ENCODE measurements around the gene ARID5A. TPM values are rescaled to one million over a fixed set of nuclear protein-coding genes. Genes with fewer than 3 reads are reported as not detected.

Gene ARID5A
- total and polyA plus RNA-seq, 10 of the 15 experiments (the other 5 are each of a cell fraction or from before 2014, with no cell fraction given), result 0.76 to 87.1 (median 37.6) TPM

DNA sequence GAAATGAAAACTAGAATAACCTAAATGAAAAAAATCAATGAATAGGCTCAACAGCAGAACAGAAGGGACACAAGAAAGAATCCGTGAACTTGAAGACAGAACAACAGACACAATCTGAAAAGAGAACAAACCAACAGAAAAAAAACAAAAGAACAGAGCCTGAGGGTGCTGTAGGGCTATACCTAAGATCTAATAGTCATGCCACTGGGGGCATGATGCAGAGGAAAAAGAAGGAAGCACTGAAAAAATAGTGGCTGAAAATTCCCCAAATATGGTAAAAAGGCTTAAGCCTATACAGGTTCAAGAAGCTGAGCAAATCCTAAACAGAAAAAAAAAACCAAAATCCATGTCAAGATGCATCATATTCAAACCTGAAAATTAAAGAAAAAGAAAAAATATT lies 51.3 kb downstream of the ARID5A start:
- Histone ChIP-seq H3K27me3 (replicated peaks in 1 of 2; ENCODE audit: control insufficient read depth in 2 of 2, insufficient read depth in 2 of 2, low read length in 1 of 2) (no peaks in the 10 kb centered on the region), H3K9me3 (replicated peaks; ENCODE audit: control insufficient read depth, insufficient read depth, low read length) (no peaks in the 10 kb centered on the region), H3K4me1 (ENCODE audit: control insufficient read depth, insufficient read depth, low read length) (no peaks in the 10 kb centered on the region), H2AFZ (ENCODE audit: control insufficient read depth, low read depth, low read length) (no peak overlapping the region), H3K9ac (ENCODE audit: control insufficient read depth, insufficient read depth, low read length) (no peak overlapping the region), H3K36me3 (ENCODE audit: control insufficient read depth in 2 of 2, insufficient read depth in 2 of 2, low read length in 1 of 2) (peaks cover 1 to 4% of the 10 kb centered on the region in 2 experiments; a peak in 2 of 4 replicates), H3K27ac (ENCODE audit: control insufficient read depth, insufficient read depth) (no peak overlapping the region), H3K4me2 (ENCODE audit: control insufficient read depth, insufficient read depth) (no peak overlapping the region), H4K20me1 (ENCODE audit: control insufficient read depth, insufficient read depth) (no peaks in the 10 kb centered on the region), H3K4me3 (no peak overlapping the region), H3K79me2 (ENCODE audit: control insufficient read depth, insufficient read depth, low read length) (no peaks in the 10 kb centered on the region)
- WGBS (ENCODE audit: insufficient coverage, insufficient replicate concordance, low lambda C conversion rate, missing lambda C conversion rate), result 44% methylated on average over 1 of the region's 1 CpG
- SMC1A ChIA-PET (ENCODE audit: uncharacterized antibody, unreplicated experiment), result no interaction called here
- no peak for DNase-seq (ENCODE audit: low read depth, low spot score)
- ATAC-seq, result no peak
- POLR2A ChIA-PET, result no interaction called here
- in situ Hi-C loops (cut with MboI), result no loop called here
- no TSS peak for BruUV-seq (replicated peaks)
- RAD21 ChIA-PET (ENCODE audit: unreplicated experiment), result no interaction called here
- TF ChIP-seq NR2C2 (IDR thresholded peaks at IDR 0.05; ENCODE audit: borderline replicate concordance, control insufficient read depth, insufficient read length, low read depth) (no peak), MYB (IDR thresholded peaks at IDR 0.05; ENCODE audit: borderline replicate concordance, low read depth, low read length) (no peak), SIN3A (IDR thresholded peaks at IDR 0.05; ENCODE audit: low read depth, low read length) (no peak), NBN (IDR thresholded peaks at IDR 0.05) (no peak), RUNX3 (IDR thresholded peaks at IDR 0.05; ENCODE audit: low read length) (no peak), YBX1 (IDR thresholded peaks at IDR 0.05) (no peak), SPI1 (IDR thresholded peaks at IDR 0.05; ENCODE audit: borderline replicate concordance, insufficient read depth, low read depth, low read length) (no peak), TCF3 (IDR thresholded peaks at IDR 0.05; ENCODE audit: borderline replicate concordance, insufficient read depth, low read depth, low read length) (no peak), NFXL1 (IDR thresholded peaks at IDR 0.05; ENCODE audit: borderline replicate concordance) (no peak), IRF4 (IDR thresholded peaks at IDR 0.05; ENCODE audit: low read depth, low read length) (no peak), KDM1A (IDR thresholded peaks at IDR 0.05; ENCODE audit: borderline replicate concordance) (no peak), BACH1 (IDR thresholded peaks at IDR 0.05; ENCODE audit: borderline replicate concordance) (no peak)
- TF ChIP-seq, protein P1, sequence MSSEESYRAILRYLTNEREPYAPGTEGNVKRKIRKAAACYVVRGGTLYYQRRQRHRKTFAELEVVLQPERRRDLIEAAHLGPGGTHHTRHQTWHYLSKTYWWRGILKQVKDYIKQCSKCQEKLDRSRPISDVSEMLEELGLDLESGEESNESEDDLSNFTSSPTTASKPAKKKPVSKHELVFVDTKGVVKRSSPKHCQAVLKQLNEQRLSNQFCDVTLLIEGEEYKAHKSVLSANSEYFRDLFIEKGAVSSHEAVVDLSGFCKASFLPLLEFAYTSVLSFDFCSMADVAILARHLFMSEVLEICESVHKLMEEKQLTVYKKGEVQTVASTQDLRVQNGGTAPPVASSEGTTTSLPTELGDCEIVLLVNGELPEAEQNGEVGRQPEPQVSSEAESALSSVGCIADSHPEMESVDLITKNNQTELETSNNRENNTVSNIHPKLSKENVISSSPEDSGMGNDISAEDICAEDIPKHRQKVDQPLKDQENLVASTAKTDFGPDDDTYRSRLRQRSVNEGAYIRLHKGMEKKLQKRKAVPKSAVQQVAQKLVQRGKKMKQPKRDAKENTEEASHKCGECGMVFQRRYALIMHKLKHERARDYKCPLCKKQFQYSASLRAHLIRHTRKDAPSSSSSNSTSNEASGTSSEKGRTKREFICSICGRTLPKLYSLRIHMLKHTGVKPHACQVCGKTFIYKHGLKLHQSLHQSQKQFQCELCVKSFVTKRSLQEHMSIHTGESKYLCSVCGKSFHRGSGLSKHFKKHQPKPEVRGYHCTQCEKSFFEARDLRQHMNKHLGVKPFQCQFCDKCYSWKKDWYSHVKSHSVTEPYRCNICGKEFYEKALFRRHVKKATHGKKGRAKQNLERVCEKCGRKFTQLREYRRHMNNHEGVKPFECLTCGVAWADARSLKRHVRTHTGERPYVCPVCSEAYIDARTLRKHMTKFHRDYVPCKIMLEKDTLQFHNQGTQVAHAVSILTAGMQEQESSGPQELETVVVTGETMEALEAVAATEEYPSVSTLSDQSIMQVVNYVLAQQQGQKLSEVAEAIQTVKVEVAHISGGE (CRISPR knock-in tag; IDR thresholded peaks at IDR 0.05), result no peak
- TF ChIP-seq, protein P2, sequence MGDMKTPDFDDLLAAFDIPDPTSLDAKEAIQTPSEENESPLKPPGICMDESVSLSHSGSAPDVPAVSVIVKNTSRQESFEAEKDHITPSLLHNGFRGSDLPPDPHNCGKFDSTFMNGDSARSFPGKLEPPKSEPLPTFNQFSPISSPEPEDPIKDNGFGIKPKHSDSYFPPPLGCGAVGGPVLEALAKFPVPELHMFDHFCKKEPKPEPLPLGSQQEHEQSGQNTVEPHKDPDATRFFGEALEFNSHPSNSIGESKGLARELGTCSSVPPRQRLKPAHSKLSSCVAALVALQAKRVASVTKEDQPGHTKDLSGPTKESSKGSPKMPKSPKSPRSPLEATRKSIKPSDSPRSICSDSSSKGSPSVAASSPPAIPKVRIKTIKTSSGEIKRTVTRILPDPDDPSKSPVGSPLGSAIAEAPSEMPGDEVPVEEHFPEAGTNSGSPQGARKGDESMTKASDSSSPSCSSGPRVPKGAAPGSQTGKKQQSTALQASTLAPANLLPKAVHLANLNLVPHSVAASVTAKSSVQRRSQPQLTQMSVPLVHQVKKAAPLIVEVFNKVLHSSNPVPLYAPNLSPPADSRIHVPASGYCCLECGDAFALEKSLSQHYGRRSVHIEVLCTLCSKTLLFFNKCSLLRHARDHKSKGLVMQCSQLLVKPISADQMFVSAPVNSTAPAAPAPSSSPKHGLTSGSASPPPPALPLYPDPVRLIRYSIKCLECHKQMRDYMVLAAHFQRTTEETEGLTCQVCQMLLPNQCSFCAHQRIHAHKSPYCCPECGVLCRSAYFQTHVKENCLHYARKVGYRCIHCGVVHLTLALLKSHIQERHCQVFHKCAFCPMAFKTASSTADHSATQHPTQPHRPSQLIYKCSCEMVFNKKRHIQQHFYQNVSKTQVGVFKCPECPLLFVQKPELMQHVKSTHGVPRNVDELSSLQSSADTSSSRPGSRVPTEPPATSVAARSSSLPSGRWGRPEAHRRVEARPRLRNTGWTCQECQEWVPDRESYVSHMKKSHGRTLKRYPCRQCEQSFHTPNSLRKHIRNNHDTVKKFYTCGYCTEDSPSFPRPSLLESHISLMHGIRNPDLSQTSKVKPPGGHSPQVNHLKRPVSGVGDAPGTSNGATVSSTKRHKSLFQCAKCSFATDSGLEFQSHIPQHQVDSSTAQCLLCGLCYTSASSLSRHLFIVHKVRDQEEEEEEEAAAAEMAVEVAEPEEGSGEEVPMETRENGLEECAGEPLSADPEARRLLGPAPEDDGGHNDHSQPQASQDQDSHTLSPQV (IDR thresholded peaks at IDR 0.05), result no peak
- TF ChIP-seq, protein P3, sequence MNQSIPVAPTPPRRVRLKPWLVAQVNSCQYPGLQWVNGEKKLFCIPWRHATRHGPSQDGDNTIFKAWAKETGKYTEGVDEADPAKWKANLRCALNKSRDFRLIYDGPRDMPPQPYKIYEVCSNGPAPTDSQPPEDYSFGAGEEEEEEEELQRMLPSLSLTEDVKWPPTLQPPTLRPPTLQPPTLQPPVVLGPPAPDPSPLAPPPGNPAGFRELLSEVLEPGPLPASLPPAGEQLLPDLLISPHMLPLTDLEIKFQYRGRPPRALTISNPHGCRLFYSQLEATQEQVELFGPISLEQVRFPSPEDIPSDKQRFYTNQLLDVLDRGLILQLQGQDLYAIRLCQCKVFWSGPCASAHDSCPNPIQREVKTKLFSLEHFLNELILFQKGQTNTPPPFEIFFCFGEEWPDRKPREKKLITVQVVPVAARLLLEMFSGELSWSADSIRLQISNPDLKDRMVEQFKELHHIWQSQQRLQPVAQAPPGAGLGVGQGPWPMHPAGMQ (IDR thresholded peaks at IDR 0.05; ENCODE audit: borderline replicate concordance), result no peak
- CTCF ChIA-PET, result no interaction called here
- intact Hi-C loops (cut with micrococcal nuclease; ENCODE audit: unreplicated experiment), result no loop called here
- FAIRE-seq, result no peak

All from GM12878 (cell line).